HuH-7 (cell line): ENCODE results near the gene GPR135.

Experiments used
- DNase-seq: peaks from one replicate; pipeline ENCODE4 v3.0.0; 2011; ENCODE audit warnings: low spot score

GPR135 gene

GRCh38 chr14:59465316-59466135 is at the start of gene GPR135:
Gene GPR135 (minus strand): TSS chr14:59465380. CDS start chr14:59465226, 154 bp downstream.
- DNase-seq: peak; percentile 55

- DNase-seq: peak; percentile 25
Measured at GRCh38 chr14:59511916-59512575, 46.9 kb upstream of the GPR135 start.

- DNase-seq: no peak
Measured at GRCh38 chr14:59510966-59511365, 45.8 kb upstream of the GPR135 start.

- no peak for DNase-seq
Measured at GRCh38 chr14:59510001-59510400, 44.8 kb upstream of the GPR135 start.

- DNase-seq: no peak
Measured at GRCh38 chr14:59509101-59509500, 43.9 kb upstream of the GPR135 start.

GRCh38 chr14:59507752-59508103 is 42.5 kb upstream of the GPR135 start:
- DNase-seq: no peak

GRCh38 chr14:59507063-59507751 is 42.0 kb upstream of the GPR135 start:
- peak; percentile 59 for DNase-seq

- DNase-seq: no peak
Measured at GRCh38 chr14:59503256-59503655, 38.1 kb upstream of the GPR135 start.

- no peak for DNase-seq
Measured at GRCh38 chr14:59500732-59501131, 35.6 kb upstream of the GPR135 start.

GRCh38 chr14:59492384-59492783 is 27.2 kb upstream of the GPR135 start:
- no peak for DNase-seq

GRCh38 chr14:59490756-59491155 is 25.6 kb upstream of the GPR135 start:
- no peak for DNase-seq

GRCh38 chr14:59484639-59485175 is 19.5 kb upstream of the GPR135 start:
- DNase-seq: no peak

- peak; percentile 95 for DNase-seq
Measured at GRCh38 chr14:59483819-59484638, 18.8 kb upstream of the GPR135 start, which contains the start of the genes JKAMP and L3HYPDH. Gene JKAMP (plus strand): TSS chr14:59484517. CDS start chr14:59484590, 73 bp downstream. Gene L3HYPDH (minus strand): TSS chr14:59484408. CDS start chr14:59484316, 92 bp downstream.

GRCh38 chr14:59483363-59483762 is 18.2 kb upstream of the GPR135 start:
- DNase-seq: peak; percentile 44

GRCh38 chr14:59482541-59483331 is 17.6 kb upstream of the GPR135 start:
- DNase-seq: no peak

- DNase-seq: no peak
Measured at GRCh38 chr14:59481871-59482540, 16.8 kb upstream of the GPR135 start.

- no peak for DNase-seq
Measured at GRCh38 chr14:59481407-59481806, 16.2 kb upstream of the GPR135 start.

- DNase-seq: no peak
Measured at GRCh38 chr14:59480166-59480565, 15.0 kb upstream of the GPR135 start.

- no peak for DNase-seq
Measured at GRCh38 chr14:59478540-59478939, 13.4 kb upstream of the GPR135 start.

GRCh38 chr14:59475709-59476108 is 10.5 kb upstream of the GPR135 start:
- DNase-seq: no peak
